GM23248 (cell line): Measurements from ENCODE around the gene NUDT4. TPM values are rescaled to one million over a fixed set of nuclear protein-coding genes. Genes with fewer than 3 reads are reported as not detected.
"Not testable (repeated sequence)": the region's sequence is repeated elsewhere in the genome, so short reads cannot be mapped to it uniquely, and the experiment has no call there.

Experiments used
- DNase-seq: peaks from one replicate; pipeline ENCODE4 v3.0.0-alpha.2; 2015
- H2AFZ ChIP-seq: fragments of 200-600 bp; sonication (generic); 2 replicates; pipeline ENCODE4 v1.6.1; 2016; ENCODE audit warnings: antibody characterized with exemption
- H3F3A ChIP-seq: fragments of 200-600 bp; sonication (generic); 2 replicates; pipeline ENCODE4 v1.6.1; 2016; ENCODE audit warnings: mild to moderate bottlenecking, antibody characterized with exemption, mixed run types; ENCODE audit not compliant: insufficient read depth
- H3K27ac ChIP-seq: fragments of 200-600 bp; sonication (generic); 2 replicates; pipeline ENCODE4 v1.5.1; 2016; ENCODE audit warnings: mild to moderate bottlenecking
- H3K27me3 ChIP-seq: fragments of 200-600 bp; sonication (generic); replicated peaks from 2 replicates; pipeline ENCODE4 v1.6.1; 2016; ENCODE audit warnings: mild to moderate bottlenecking; ENCODE audit not compliant: insufficient read depth
- H3K36me3 ChIP-seq: fragments of 200-600 bp; sonication (generic); 2 replicates; pipeline ENCODE4 v1.6.1; 2016; ENCODE audit warnings: low read depth, mild to moderate bottlenecking
- H3K4me1 ChIP-seq: fragments of 200-600 bp; sonication (generic); 2 replicates; pipeline ENCODE4 v1.6.1; 2016; ENCODE audit warnings: mild to moderate bottlenecking; ENCODE audit not compliant: insufficient read depth
- H3K4me2 ChIP-seq: fragments of 200-600 bp; sonication (generic); one replicate; pipeline ENCODE4 v1.6.1; 2016; ENCODE audit warnings: mild to moderate bottlenecking; ENCODE audit not compliant: unreplicated experiment
- H3K4me3 ChIP-seq: fragments of 200-600 bp; sonication (generic); 2 replicates; pipeline ENCODE4 v1.5.1; 2016; ENCODE audit warnings: mild to moderate bottlenecking
- H3K79me2 ChIP-seq: fragments of 200-600 bp; sonication (generic); 2 replicates; pipeline ENCODE4 v1.6.1; 2016; ENCODE audit warnings: mild to moderate bottlenecking; ENCODE audit not compliant: insufficient read depth
- H3K9ac ChIP-seq: fragments of 200-600 bp; sonication (generic); 2 replicates; pipeline ENCODE4 v1.6.1; 2016; ENCODE audit warnings: mild to moderate bottlenecking
- H3K9me2 ChIP-seq: fragments of 200-600 bp; sonication (generic); 2 replicates; pipeline ENCODE4 v1.6.1; 2016; ENCODE audit warnings: mixed run types, mild to moderate bottlenecking, moderate library complexity; ENCODE audit not compliant: insufficient read depth
- H3K9me3 ChIP-seq: fragments of 200-600 bp; sonication (generic); one replicate; pipeline ENCODE4 v1.6.1; 2017; ENCODE audit warnings: low read depth
- H4K20me1 ChIP-seq: fragments of 200-600 bp; sonication (generic); 2 replicates; pipeline ENCODE4 v1.6.0; 2016; ENCODE audit not compliant: insufficient read depth
- EZH2 ChIP-seq: fragments of 200-600 bp; sonication (generic); IDR thresholded peaks from 2 replicates; pipeline ENCODE4 v1.6.1; 2018; ENCODE audit warnings: antibody characterized with exemption, mild to moderate bottlenecking; ENCODE audit not compliant: insufficient read depth, poor library complexity, severe bottlenecking
- EZH2phosphoT487 ChIP-seq: fragments of 200-600 bp; sonication (generic); IDR thresholded peaks from 2 replicates; pipeline ENCODE4 v1.6.1; 2018; ENCODE audit warnings: antibody characterized with exemption, moderate library complexity, mild to moderate bottlenecking, low read depth; ENCODE audit not compliant: insufficient read depth
- WGBS, 2 experiments: methylation state at CpG; one replicate each; pipeline ENCODE4 v1.1.6; 2015 to 2017; ENCODE audit warnings: low lambda C conversion rate in 2 of 2, low coverage in 1 of 2; ENCODE audit errors: missing lambda C conversion rate in 2 of 2; 5-methylcytosine and 5-hydroxymethylcytosine counted together
- in situ Hi-C: fragments of 300-500 bp; cut with MboI; formaldehyde crosslinking; loops from 2 replicates; pipeline ENCODE4 v1.15.0; 2020
- polyA plus RNA-seq: library from polyadenylated mRNA; unstranded; fragments of >200 nt; fragmentation: Nextera tagmentation; extraction: Ambion mirVana; gene quantifications from 2 replicates; pipeline ENCODE4 v1.2.1, GENCODE V29; 2016
- total RNA-seq: library from RNA; depleted of rRNA; stranded (reverse); fragments of >200 nt; shearing (Covaris generic); gene quantifications from 2 replicates; pipeline ENCODE4 v1.2.3, GENCODE V29; 2014

NUDT4 gene
- total and polyA plus RNA-seq, 2 experiments from 2014 or later = 37.2 to 47.8 TPM

- H3K9me2 ChIP-seq = no peaks in the 10 kb centered on the region
- peak; percentile 56 for DNase-seq
- peak overlapping the region; percentile 41 for H3K27ac ChIP-seq
- TF ChIP-seq EZH2 (no peak), EZH2phosphoT487 (no peak)
- peaks cover 54% of the 10 kb centered on the region for H3K4me1 ChIP-seq
- in situ Hi-C loops = no loop called here
- H3K9me3 ChIP-seq = no peaks in the 10 kb centered on the region
- no peaks in the 10 kb centered on the region for H3K36me3 ChIP-seq
- H3K27me3 ChIP-seq = no peaks in the 10 kb centered on the region
- H3K4me2 ChIP-seq = peak overlapping the region; percentile 46
- 49 to 59% methylated on average over 5 of the region's 5 CpGs for WGBS, 2 experiments
- H2AFZ ChIP-seq = no peak overlapping the region
- peaks cover 100% of the 10 kb centered on the region for H3K79me2 ChIP-seq
- H4K20me1 ChIP-seq = peaks cover 19% of the 10 kb centered on the region; the same call in 1 of the 2 replicates
- H3F3A ChIP-seq = peaks cover 16% of the 10 kb centered on the region
- H3K4me3 ChIP-seq = no peak overlapping the region
- H3K9ac ChIP-seq = 0 out of 2 replicates have a peak overlapping the region, but pooled peaks have one; percentile 14
Measured at GRCh38 chr12:93427779-93428564, 50.2 kb downstream of the NUDT4 start.

GRCh38 chr12:93429448-93429847, 51.7 kb downstream of the NUDT4 start:
- Histone ChIP-seq H3K27ac (no peak overlapping the region), H3K9me2 (no peaks in the 10 kb centered on the region), H3K4me3 (no peak overlapping the region), H3F3A (peaks cover 16% of the 10 kb centered on the region), H3K9me3 (no peaks in the 10 kb centered on the region), H3K79me2 (peaks cover 100% of the 10 kb centered on the region), H3K4me1 (peaks cover 43% of the 10 kb centered on the region), H4K20me1 (peaks cover 15% of the 10 kb centered on the region; the same call in 1 of the 2 replicates), H3K27me3 (no peaks in the 10 kb centered on the region), H3K36me3 (no peaks in the 10 kb centered on the region), H3K4me2 (no peak overlapping the region), H2AFZ (no peak overlapping the region), H3K9ac (no peak overlapping the region)
- in situ Hi-C loops = no loop called here
- DNase-seq = no peak
- TF ChIP-seq EZH2 = no peak
- TF ChIP-seq EZH2phosphoT487 = no peak
- WGBS, 2 experiments = 3 to 11% methylated on average over 1 of the region's 1 CpG

DNA sequence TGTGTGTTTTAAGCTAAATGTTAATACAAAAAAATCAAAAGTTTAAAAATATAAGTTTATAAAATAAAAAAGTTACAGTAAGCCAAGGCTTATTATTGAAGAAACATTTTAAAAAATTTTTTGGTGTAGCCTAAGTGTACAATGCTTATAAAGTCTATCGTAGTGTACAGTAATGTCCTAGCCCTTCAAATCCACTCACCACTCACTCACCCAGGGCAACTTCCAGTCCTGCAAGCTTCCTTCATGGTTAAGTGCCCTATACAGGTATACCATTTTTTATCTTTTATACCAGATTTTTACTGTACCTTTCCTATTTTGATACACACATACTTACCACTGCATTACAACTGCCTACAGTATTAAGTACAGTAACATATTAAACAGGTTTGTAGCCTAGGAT, 52.1 kb downstream of the NUDT4 start:
- peaks cover 16% of the 10 kb centered on the region for H3F3A ChIP-seq
- no peaks in the 10 kb centered on the region for H3K9me3 ChIP-seq
- peaks cover 14% of the 10 kb centered on the region; the same call in 1 of the 2 replicates for H4K20me1 ChIP-seq
- no peak overlapping the region for H3K4me2 ChIP-seq
- in situ Hi-C loops = no loop called here
- no peak overlapping the region for H3K27ac ChIP-seq
- H3K27me3 ChIP-seq = no peaks in the 10 kb centered on the region
- no peaks in the 10 kb centered on the region for H3K36me3 ChIP-seq
- H2AFZ ChIP-seq = no peak overlapping the region
- no peak overlapping the region for H3K9ac ChIP-seq
- DNase-seq = no peak
- 56% methylated on average over 1 of the region's 1 CpG for WGBS, 2 experiments
- H3K4me3 ChIP-seq = no peak overlapping the region
- TF ChIP-seq EZH2 (no peak), EZH2phosphoT487 (no peak)
- H3K79me2 ChIP-seq = peaks cover 100% of the 10 kb centered on the region
- H3K9me2 ChIP-seq = no peaks in the 10 kb centered on the region
- H3K4me1 ChIP-seq = peaks cover 45% of the 10 kb centered on the region

DNA sequence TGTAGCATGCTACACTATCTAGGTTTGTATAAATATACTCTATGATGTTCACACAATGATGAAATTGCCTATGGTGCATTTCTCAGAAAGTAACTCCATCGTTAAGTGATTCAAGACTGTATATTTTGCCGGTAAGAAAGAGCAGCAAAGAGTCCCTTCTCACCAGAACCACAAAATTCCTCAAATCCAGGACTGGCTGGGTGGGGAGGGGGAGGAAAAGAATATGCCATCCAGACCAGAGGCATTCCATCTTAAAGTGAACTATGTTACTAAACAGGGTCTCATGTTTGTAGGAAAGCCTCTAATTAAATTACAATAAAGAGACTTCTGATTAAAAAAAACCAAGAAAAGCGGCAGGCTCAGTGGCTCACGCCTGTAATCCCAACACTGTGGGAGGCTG, 52.6 kb downstream of the NUDT4 start:
- Histone ChIP-seq H3K9ac (no peak overlapping the region), H3K27ac (no peak overlapping the region), H3K36me3 (no peaks in the 10 kb centered on the region), H3K9me2 (no peaks in the 10 kb centered on the region), H3K4me2 (no peak overlapping the region), H3K9me3 (no peaks in the 10 kb centered on the region), H4K20me1 (peaks cover 14% of the 10 kb centered on the region; the same call in 1 of the 2 replicates), H3K4me1 (peaks cover 42% of the 10 kb centered on the region), H3F3A (peaks cover 16% of the 10 kb centered on the region), H2AFZ (no peak overlapping the region), H3K79me2 (peaks cover 100% of the 10 kb centered on the region), H3K27me3 (no peaks in the 10 kb centered on the region), H3K4me3 (no peak overlapping the region)
- in situ Hi-C loops = no loop called here
- DNase-seq = no peak
- TF ChIP-seq EZH2 = no peak
- TF ChIP-seq EZH2phosphoT487 = no peak
- WGBS, 2 experiments = 61 to 63% methylated on average over 4 of the region's 4 CpGs

GRCh38 chr12:93432031-93432430, 54.3 kb downstream of the NUDT4 start:
- H3K4me3 ChIP-seq, H3K27me3 ChIP-seq, H3K4me2 ChIP-seq, DNase-seq, in situ Hi-C loops, H2AFZ ChIP-seq, H3K9me3 ChIP-seq, H3K27ac ChIP-seq, H3K9me2 ChIP-seq, H3K36me3 ChIP-seq, H3K9ac ChIP-seq: not testable (repeated sequence)
- Histone ChIP-seq H4K20me1 (peaks cover 15% of the 10 kb centered on the region; the same call in 1 of the 2 replicates), H3K79me2 (peaks cover 100% of the 10 kb centered on the region), H3F3A (peaks cover 16% of the 10 kb centered on the region), H3K4me1 (peaks cover 40% of the 10 kb centered on the region)
- WGBS, 2 experiments = 94 to 95% methylated on average over 6 of the region's 6 CpGs
